ENCODE data around the gene S1PR1.
"Not testable (repeated sequence)": the region's sequence is repeated elsewhere in the genome, so short reads cannot be mapped to it uniquely, and the experiment has no call there.

S1PR1 gene

DNA sequence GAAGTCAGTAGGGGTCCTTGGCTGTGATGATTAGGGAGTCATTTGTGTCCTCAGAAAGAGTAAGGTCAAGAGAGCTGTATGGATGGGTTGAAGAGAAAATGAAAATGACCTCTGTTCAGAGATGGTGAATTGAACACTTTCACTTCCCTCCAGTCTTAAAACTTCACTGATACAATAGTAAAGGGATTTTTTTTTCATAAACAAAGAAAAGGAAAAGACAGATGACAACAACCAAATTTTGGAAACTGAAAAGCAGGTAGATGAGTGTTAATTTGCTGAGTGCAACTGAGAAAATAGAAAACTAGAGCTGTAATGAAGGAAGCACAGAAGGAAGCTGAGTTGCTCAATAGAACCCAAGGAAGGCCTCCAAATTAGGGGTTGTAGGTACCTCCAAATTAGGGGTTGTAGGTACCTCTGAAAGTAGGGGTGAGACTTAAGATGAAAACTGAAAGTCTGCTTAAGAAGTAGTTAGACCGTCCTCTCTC, 14.8 kb upstream of the S1PR1 start:
- Histone ChIP-seq H3K36me3 (ENCODE audit: control insufficient read depth, insufficient read depth, low read length) (no peaks in the 10 kb centered on the region), H3K9me3 (ENCODE audit: control insufficient read depth, insufficient read depth, low read length) (no peaks in the 10 kb centered on the region), H3K27me3 (ENCODE audit: control insufficient read depth, insufficient read depth, low read length) (no peaks in the 10 kb centered on the region), H3K4me1 (ENCODE audit: control insufficient read depth, insufficient read depth, low read length) (peaks cover 4% of the 10 kb centered on the region), H3K4me3 (ENCODE audit: low read depth, low read length) (no peak overlapping the region), H3K9ac (ENCODE audit: low read depth, low read length) (no peak overlapping the region)

DNA sequence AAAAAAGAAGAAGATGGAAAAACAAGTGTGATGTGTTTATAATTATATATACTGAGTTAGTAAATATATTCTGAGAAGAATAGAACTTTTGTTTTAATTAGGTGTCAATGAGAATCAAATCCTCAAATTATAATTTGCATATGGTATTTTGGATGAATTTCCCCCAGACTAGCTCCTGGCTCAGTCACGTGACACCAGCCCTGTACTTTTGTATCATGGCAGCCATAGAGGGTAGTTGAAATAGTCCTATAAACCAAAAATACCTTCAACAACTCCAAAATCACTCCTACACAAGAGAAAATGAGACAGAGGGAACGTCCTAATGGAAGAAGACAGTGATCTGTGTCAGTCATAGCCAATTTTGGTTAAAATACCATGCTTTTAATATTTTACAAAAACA, 9.0 kb upstream of the S1PR1 start:
- no peak overlapping the region for H3K9ac ChIP-seq (ENCODE audit: low read depth, low read length)
- H3K27me3 ChIP-seq (ENCODE audit: control insufficient read depth, insufficient read depth, low read length) = no peaks in the 10 kb centered on the region
- no peaks in the 10 kb centered on the region for H3K9me3 ChIP-seq (ENCODE audit: control insufficient read depth, insufficient read depth, low read length)
- H3K36me3 ChIP-seq (ENCODE audit: control insufficient read depth, insufficient read depth, low read length) = no peaks in the 10 kb centered on the region
- H3K4me1 ChIP-seq (ENCODE audit: control insufficient read depth, insufficient read depth, low read length) = no peaks in the 10 kb centered on the region
- H3K4me3 ChIP-seq (ENCODE audit: low read depth, low read length) = no peak overlapping the region

DNA sequence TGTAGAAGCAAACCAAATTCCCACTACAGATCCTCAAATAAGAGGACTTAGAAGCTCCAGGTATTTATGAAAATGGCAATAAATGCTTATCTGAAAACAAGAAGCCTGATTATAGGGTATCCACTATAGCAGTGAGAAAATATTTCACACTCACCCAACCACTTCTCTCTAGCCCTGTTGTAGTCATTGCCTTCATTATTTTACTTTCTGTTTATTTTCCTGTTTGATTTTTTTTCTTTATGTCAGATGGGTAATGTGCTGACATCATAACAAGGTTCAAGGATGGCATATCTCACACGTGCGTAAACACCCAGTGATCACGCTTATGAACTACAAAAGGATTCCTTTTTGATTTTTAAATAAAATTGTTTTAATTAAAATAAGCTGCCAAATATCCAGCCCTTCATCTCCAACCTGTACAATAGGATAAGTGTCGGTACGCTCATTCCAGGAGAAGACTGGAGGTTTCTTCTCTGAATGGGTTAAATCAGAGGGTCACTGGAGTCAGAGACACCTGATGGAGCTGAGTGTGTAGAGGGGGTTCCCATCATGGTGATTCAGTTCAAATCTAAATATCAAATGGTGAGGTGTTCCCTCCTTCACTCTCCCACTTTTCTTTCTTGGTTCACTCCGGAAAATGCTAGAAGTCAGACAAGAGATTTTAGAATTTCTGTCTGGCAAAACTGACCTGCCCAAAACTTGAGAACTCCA, 8.2 kb upstream of the S1PR1 start:
- Histone ChIP-seq H3K36me3 (ENCODE audit: control insufficient read depth, insufficient read depth, low read length) (no peaks in the 10 kb centered on the region), H3K27me3 (ENCODE audit: control insufficient read depth, insufficient read depth, low read length) (no peaks in the 10 kb centered on the region), H3K9ac (ENCODE audit: low read depth, low read length) (no peak overlapping the region), H3K4me3 (ENCODE audit: low read depth, low read length) (no peak overlapping the region), H3K4me1 (ENCODE audit: control insufficient read depth, insufficient read depth, low read length) (no peaks in the 10 kb centered on the region), H3K9me3 (ENCODE audit: control insufficient read depth, insufficient read depth, low read length) (no peaks in the 10 kb centered on the region)

DNA sequence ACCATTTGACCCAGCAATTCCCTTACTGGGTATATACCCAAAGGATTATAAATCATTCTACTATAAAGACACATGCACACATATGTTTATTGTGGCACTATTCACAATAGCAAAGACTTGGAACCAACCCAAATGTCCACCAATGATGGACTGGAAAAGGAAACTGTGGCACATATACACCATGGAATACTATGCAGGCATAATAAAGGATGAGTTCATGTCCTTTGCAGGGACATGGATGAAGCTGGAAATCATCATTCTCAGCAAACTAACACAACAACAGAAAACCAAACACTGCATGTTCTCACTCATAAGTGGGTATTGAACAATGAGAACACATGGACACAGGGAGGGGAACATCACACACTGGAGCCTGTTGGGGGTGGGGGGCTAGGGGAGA, 4.6 kb upstream of the S1PR1 start:
- not testable (repeated sequence) for H3K4me1 ChIP-seq (ENCODE audit: control insufficient read depth, insufficient read depth, low read length); H3K4me3 ChIP-seq (ENCODE audit: low read depth, low read length); H3K9me3 ChIP-seq (ENCODE audit: control insufficient read depth, insufficient read depth, low read length); H3K9ac ChIP-seq (ENCODE audit: low read depth, low read length); H3K36me3 ChIP-seq (ENCODE audit: control insufficient read depth, insufficient read depth, low read length)
- peaks cover 23% of the 10 kb centered on the region for H3K27me3 ChIP-seq (ENCODE audit: control insufficient read depth, insufficient read depth, low read length)

DNA sequence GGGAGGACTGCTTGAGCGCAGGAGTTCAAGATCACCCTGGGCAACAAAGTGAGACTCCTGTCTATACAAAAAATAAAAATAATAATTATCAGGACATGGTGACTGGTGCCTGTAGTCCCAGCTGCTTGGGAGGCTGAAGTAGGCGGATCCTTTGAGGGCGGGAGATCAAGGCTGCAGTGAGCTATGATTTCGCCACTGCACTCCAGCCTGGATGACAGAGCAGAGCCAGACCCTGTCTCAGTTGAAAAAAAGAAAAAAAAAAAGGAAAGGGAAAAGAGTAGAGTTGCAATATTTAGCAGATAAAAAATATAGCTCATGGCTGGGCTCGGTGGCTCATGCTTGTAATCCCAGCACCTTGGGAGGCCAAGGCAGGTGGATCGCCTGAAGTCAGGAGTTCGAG, 3.3 kb upstream of the S1PR1 start:
- Histone ChIP-seq H3K27me3 (ENCODE audit: control insufficient read depth, insufficient read depth, low read length) (peaks cover 34% of the 10 kb centered on the region), H3K4me1 (ENCODE audit: control insufficient read depth, insufficient read depth, low read length) (peaks cover 6% of the 10 kb centered on the region), H3K4me3 (ENCODE audit: low read depth, low read length) (no peak overlapping the region), H3K9me3 (ENCODE audit: control insufficient read depth, insufficient read depth, low read length) (no peaks in the 10 kb centered on the region), H3K36me3 (ENCODE audit: control insufficient read depth, insufficient read depth, low read length) (no peaks in the 10 kb centered on the region), H3K9ac (ENCODE audit: low read depth, low read length) (no peak overlapping the region)

DNA sequence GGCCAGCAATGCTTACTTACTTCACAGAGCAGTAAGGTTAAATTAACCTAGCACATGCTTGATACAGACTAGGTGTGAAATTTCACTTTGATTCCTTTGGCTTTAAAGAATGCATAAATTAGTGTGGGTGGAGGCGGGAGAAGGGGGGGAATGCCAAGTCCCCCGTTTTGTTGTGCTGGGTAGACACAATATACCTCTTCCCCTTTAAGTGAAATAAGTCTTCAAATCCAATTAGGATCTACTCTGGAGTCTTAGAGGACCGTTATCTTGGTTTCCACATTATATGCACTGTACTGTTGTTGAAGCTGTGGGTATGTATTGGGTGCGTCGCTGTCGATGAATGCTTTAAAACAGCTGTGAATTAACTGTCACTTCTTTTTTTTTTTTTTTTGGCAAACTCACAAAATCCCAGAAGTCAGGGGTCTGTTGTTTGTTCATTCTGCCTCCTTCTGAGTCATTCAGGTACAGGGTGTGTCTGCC, 1.6 kb upstream of the S1PR1 start:
- H3K4me1 ChIP-seq (ENCODE audit: control insufficient read depth, insufficient read depth, low read length) = peaks cover 6% of the 10 kb centered on the region
- H3K9ac ChIP-seq (ENCODE audit: low read depth, low read length) = no peak overlapping the region
- H3K36me3 ChIP-seq (ENCODE audit: control insufficient read depth, insufficient read depth, low read length) = no peaks in the 10 kb centered on the region
- peaks cover 34% of the 10 kb centered on the region for H3K27me3 ChIP-seq (ENCODE audit: control insufficient read depth, insufficient read depth, low read length)
- H3K4me3 ChIP-seq (ENCODE audit: low read depth, low read length) = peak overlapping the region; percentile 74
- no peaks in the 10 kb centered on the region for H3K9me3 ChIP-seq (ENCODE audit: control insufficient read depth, insufficient read depth, low read length)

DNA sequence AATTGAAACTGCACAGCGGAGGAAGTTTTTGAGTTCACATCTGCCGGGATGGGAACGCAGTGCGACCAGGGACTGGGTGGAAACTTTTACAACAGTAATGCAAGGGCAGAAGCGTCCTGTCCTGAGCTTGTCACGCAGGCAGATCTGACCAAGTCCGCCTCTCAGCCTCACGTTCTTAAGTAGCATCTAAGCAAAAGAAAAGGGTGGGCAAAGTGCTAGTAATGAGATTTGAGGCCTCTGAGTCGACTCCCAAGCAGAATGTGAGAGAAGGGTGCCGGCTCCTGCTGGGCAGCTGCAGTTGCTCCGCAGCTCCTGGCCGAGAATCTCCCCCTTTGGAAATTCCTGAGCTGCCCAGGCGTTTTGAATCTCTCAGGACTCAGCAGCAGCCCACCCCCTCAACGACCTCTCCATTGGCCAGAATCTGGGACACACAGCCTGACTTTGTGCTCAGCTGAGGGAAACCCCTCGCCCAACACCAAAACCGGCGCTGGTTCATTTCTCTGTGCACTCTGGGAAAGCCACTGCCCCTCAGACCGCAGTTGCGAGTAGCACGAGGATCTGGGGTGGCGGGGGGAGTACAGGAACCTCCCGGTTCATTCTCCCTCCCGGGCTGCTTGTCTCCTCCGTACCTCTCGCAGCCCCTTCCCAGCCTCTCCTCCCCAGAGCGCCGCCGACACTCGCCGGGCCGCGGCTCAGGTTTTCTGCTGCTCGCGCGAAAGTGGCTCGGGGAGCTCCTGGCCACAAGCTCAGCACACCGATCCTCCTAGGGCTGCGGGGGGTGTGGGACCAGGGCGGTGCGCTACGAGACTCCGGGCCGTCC, 913 bp upstream of the S1PR1 start:
- Histone ChIP-seq H3K36me3 (ENCODE audit: control insufficient read depth, insufficient read depth, low read length) (no peaks in the 10 kb centered on the region), H3K4me1 (ENCODE audit: control insufficient read depth, insufficient read depth, low read length) (peaks cover 6% of the 10 kb centered on the region), H3K9ac (ENCODE audit: low read depth, low read length) (peak overlapping the region; percentile 54), H3K4me3 (ENCODE audit: low read depth, low read length) (peak overlapping the region; percentile 74), H3K27me3 (ENCODE audit: control insufficient read depth, insufficient read depth, low read length) (peaks cover 34% of the 10 kb centered on the region), H3K9me3 (ENCODE audit: control insufficient read depth, insufficient read depth, low read length) (no peaks in the 10 kb centered on the region)

DNA sequence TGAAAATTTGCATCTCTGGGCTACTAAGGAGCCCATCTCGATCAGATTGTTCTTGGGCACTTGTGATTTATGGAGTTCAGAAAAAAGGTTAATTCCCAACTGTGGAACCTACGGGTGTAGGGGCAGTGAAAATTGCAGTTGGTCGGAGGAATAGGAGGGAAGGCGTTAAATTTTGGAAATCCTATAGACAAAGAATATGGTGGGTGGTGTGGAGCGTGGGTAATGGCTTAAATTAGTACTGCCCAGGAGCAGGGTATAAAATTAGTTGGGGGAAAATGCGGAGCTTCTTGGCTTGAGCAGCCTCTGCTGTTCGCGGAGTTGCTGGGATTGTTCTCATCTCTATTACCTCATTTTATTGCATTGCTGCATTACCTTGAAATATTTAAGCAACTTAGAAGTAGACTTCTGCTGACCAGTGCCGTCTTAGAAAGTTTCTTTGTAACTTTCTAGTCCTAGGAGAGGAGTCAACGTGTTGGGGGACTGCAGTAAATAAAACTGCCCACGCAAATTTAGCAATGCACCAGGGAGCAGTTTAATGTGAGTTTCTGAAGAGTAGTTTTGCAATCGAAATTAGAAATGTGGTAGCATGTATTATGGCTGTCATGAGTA, 514 bp downstream of the S1PR1 start:
- no peaks in the 10 kb centered on the region for H3K9me3 ChIP-seq (ENCODE audit: control insufficient read depth, insufficient read depth, low read length)
- H3K4me1 ChIP-seq (ENCODE audit: control insufficient read depth, insufficient read depth, low read length) = peaks cover 6% of the 10 kb centered on the region
- H3K9ac ChIP-seq (ENCODE audit: low read depth, low read length) = peak overlapping the region; percentile 62
- no peaks in the 10 kb centered on the region for H3K36me3 ChIP-seq (ENCODE audit: control insufficient read depth, insufficient read depth, low read length)
- H3K4me3 ChIP-seq (ENCODE audit: low read depth, low read length) = peak overlapping the region; percentile 74
- H3K27me3 ChIP-seq (ENCODE audit: control insufficient read depth, insufficient read depth, low read length) = peaks cover 34% of the 10 kb centered on the region

DNA sequence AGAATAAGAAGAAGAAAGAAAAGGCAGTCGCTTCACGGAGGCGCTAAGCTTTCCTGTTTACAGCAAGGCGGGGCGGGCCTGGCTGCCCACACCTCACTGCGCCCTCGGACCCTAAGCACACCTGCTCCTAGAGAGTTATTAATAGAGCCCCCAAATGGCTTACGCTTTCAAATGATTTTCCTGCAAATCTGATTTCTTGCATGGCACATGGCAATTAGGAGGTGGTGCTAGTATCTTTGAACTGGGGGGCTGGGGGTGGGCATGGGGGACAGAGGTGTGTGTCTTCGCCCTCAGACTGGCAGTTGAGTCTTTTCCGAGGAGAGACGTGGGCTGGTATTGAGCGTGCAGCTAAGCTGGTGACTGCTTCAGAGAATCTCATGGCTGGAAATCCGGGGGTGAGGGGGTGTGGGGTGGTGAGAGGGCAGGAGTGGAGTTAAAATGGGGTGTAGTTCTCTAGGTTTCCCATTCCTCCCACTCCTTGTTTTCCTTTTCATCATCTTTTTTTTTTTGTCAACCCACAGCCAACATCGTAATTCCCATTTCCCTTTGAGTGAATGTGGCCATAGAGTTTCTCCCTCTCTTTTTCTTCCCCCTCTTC, 1.3 kb downstream of the S1PR1 start:
- Histone ChIP-seq H3K4me1 (ENCODE audit: control insufficient read depth, insufficient read depth, low read length) (peaks cover 6% of the 10 kb centered on the region), H3K4me3 (ENCODE audit: low read depth, low read length) (peak overlapping the region; percentile 31), H3K9ac (ENCODE audit: low read depth, low read length) (no peak overlapping the region), H3K27me3 (ENCODE audit: control insufficient read depth, insufficient read depth, low read length) (peaks cover 34% of the 10 kb centered on the region), H3K36me3 (ENCODE audit: control insufficient read depth, insufficient read depth, low read length) (no peaks in the 10 kb centered on the region), H3K9me3 (ENCODE audit: control insufficient read depth, insufficient read depth, low read length) (no peaks in the 10 kb centered on the region)

DNA sequence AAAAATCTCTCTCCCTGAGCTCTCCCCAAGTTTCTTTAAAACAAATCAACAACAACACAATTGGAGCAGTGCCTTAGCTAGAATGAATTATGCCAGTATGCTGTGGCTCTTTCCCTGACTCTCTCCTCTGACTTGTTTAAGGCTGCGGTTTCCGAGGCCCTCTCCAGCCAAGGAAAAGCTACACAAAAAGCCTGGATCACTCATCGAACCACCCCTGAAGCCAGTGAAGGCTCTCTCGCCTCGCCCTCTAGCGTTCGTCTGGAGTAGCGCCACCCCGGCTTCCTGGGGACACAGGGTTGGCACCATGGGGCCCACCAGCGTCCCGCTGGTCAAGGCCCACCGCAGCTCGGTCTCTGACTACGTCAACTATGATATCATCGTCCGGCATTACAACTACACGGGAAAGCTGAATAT, 1.9 kb downstream of the S1PR1 start:
- H3K9ac ChIP-seq (ENCODE audit: low read depth, low read length) = no peak overlapping the region

More for the DNA sequence above, 1.9 kb downstream of the S1PR1 start:
- Histone ChIP-seq H3K4me3 (ENCODE audit: low read depth, low read length) (peak overlapping the region; percentile 31), H3K36me3 (ENCODE audit: control insufficient read depth, insufficient read depth, low read length) (no peaks in the 10 kb centered on the region), H3K27me3 (ENCODE audit: control insufficient read depth, insufficient read depth, low read length) (peaks cover 34% of the 10 kb centered on the region), H3K9me3 (ENCODE audit: control insufficient read depth, insufficient read depth, low read length) (no peaks in the 10 kb centered on the region), H3K4me1 (ENCODE audit: control insufficient read depth, insufficient read depth, low read length) (peaks cover 6% of the 10 kb centered on the region)
